Measurements from ENCODE around the gene ABCA5. TPM values are rescaled to one million over a fixed set of nuclear protein-coding genes. Genes with fewer than 3 reads are reported as not detected.

Gene ABCA5
- total RNA-seq, 1 donor from 2014 or later: 72.1 TPM

DNA sequence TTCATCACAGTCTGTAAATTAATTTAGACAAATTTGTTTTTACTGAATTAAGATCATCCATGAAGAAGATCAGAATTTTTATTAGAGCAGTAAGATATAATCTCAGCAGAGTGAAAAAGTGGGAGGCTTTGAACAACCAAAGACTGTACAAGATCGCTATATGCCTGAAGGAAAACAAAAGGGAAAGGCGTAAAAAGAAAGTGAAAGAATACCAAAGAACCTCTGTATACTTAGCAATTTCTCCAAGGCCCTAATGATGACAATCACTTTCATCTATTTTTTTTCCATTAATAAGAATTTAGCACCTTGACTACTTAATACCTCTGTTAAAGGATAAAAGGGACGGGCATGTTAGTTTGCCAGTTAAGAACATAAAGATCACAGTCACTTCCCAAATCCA, 59.7 kb downstream of the ABCA5 start:
- DNase-seq: no peak

DNA sequence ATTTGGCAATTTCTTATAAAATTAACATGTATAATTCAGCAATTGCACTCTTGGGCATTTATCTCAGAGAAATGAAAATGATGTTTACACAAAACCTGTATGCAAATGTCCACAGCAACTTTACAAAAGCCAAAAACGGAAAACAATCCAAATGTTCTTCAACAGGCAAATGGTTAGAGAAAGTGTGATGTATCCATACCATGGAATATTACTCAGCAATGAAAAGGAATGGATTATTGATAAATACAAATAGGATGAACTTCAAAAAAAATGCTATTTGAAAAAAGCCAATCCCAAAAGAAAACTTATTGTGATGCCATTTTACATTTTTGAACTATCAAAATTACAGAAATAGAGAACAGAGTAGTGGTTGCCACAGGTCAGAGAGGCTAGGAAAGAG, 61.1 kb downstream of the ABCA5 start:
- no peak for DNase-seq

GRCh38 chr17:69254187-69254586, 72.7 kb downstream of the ABCA5 start:
- no peak for DNase-seq

GRCh38 chr17:69250641-69251040, 76.3 kb downstream of the ABCA5 start:
- no peak for DNase-seq

DNA sequence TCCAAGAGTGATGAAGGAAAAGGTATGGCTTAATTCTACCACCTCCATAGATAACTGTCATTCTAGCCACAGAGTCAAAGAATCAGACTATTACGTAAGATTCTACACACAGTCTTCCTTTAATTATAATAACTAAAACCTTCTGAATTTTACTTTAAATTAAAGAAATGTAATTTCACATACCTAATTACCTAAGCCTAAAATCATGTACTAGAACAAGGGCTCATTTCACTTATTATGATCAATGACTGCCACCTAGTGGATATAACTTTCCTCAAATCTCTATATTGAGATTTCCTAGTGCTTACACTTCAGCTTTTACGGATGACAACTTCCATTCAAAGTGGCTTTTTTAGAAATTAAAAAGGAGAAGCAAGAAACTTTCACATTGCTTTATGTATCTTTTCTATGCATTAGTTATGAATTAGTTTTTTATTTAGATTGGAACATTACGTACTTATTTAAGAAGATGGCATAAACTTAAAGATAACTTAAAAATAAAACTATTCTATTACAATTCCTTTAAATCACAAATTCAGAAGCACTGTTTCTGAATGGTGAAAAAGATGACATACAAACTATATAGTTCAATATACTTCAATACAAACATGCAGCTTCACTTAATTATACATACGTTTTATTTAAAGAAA, 80.1 kb downstream of the ABCA5 start:
- no peak for DNase-seq

DNA sequence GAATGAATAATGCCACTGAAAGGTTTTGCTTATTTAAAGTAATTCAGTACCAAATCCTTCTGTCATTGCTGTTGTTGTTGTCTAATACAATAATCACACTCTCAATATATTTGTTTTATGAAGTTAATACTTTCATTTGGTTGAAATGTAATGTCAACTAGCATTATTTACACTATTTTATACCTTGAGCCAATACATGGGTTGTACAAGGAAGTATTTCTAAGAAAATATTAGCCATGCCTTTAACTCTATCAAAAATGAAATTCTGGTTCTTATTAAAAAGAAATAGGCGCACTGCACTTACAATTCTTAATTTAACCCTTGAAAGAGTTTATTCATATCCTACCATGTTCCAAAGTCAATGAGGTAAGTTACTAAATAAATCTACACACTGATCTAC, 80.7 kb downstream of the ABCA5 start:
- DNase-seq: no peak

- no peak for DNase-seq
Observed at GRCh38 chr17:69245617-69246016, 81.3 kb downstream of the ABCA5 start.

GRCh38 chr17:69239611-69240600, 87.0 kb downstream of the ABCA5 start:
- DNase-seq: no peak

DNA sequence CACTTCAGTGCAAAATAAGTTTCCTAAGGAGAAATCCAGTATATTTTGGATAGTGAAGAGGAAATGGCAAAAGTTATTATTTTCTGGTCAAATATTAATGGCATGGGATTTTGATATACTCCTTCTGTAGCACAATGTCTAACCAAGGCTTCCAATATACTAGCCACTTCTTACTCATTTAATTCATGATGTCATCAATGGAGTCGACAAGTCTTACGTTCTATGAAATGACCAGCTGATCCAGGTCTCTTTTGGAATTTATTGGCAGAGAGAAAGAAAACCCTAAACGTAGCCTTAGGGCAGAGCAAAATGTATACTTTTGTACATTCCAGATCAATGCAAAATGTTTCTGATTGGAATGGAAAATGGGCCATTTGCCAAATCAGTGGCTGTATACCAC, 90.0 kb downstream of the ABCA5 start:
- no peak for DNase-seq

GRCh38 chr17:69236464-69236863, 90.5 kb downstream of the ABCA5 start:
- no peak for DNase-seq

DNA sequence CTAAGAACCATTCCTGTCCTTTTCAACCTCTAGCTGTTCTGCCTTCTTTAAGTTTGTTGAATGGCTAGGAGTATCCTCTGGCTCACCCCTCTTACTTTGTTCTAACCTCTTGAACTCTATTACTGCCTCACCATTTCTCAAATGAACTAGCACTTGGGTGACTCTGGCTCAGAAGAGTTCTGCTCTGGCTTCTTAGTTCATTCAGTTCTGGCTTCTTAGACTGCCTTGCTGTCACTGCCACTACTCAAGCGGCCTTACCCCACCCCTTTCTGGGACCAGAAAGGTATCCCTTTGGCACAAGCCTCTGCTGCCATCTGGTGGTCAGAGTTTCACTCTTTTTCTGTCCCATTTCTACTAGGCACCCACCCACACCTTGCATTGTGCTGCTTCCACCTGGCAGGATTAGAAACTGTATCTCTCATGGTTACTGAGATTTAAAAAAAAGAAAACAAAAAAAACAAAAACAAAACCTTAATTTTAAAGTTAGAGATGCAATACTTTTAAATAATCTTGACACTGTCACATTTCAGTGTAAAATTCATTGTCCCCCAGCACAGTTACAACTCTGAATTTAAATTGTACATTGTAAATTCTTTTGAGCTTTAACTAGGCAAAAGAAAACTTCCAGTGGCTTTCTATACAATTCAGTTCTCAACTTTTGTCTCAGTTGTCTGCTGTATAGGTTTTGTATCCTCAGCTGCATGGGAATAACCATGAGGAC, 91.4 kb downstream of the ABCA5 start:
- DNase-seq: peak; percentile 24

DNA sequence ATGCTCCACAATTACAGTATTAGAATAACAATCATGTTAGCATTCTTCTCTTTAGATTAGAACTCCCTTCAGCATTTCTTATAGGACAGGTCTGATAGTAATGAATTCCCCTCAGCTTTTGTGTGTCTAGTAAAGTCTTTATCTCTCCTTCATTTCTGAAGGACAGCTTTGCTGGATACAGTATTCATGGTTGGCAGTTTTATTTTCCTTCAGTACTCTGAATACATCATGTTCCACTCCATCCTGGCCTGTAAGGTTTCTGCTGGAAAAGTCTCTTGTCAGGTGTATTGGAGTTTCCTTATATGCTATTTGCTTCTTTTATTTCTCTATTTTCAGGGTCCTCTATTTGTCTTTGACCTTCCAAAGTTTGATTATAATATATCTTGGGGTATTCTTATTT, 94.3 kb downstream of the ABCA5 start:
- no peak for DNase-seq

- no peak for DNase-seq
Observed at GRCh38 chr17:69231521-69231920, 95.4 kb downstream of the ABCA5 start.

DNA sequence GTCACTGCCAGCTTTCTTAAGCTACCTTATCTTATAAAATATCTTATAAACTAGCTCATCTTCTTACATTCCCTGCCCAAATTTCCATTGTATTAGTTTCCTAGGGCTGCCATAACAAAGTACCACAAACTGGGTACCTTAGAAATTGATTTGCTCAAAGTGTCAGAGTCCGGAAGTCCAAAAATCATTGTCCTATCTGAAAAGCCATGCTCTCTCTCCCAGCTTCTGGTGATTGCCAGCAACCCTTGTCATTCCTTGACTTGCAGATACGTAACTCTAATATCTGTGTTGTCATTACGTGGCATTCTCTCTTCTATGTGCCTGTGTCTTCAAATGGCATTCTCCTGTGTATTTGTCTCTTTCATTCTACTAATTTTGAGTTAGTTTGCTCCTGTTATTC, 96.0 kb downstream of the ABCA5 start:
- DNase-seq: no peak

DNA sequence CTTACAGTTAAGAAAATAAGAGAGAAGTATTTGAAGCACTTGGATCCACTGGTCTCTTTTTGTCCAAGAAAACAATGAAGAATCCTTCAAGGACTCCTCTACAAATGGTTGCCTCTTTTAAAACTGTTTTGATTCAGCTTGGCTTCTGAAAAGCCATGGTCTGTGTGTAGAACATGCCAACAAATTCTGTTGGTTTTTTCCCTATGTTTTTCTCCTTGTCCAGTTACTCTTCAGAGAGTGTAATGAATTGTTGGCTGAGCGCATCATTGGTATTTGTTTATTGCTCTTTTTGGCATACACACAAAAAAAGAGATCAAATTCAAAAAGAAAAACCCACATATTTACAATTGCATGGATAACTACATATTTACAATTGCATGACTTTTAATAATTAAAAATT, 98.4 kb downstream of the ABCA5 start, which contains the start of gene ABCA10:
Gene ABCA10 (minus strand): TSS at position 249 of the 400 bp plus-strand sequence. CDS start 3,466 bp downstream, outside the sequence.
- no peak for DNase-seq

DNA sequence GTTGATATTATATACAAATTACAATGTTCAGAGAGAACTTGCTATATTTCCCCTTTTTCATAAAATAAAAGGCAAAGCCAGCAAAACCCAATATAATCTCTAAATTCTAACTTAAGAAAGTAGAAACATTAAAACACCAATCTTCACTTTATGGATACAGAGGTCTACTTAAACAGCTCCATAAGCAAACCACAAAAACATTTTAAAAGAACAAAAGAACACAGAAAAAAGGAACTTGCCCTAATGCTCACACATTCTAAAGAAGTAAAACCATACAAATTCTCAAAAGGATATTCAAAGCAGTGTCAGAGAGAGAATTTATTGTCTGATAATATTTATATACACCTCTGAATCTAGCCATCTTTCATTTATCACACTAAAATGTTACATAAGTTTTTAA, 98.9 kb downstream of the ABCA5 start:
- DNase-seq: no peak

- no peak for DNase-seq
Observed at GRCh38 chr17:69227541-69227940, 99.4 kb downstream of the ABCA5 start.

- DNase-seq: no peak
Observed at GRCh38 chr17:69223809-69224208, 103.1 kb downstream of the ABCA5 start.

- DNase-seq: no peak
Observed at GRCh38 chr17:69222707-69223258, 104.2 kb downstream of the ABCA5 start.

DNA sequence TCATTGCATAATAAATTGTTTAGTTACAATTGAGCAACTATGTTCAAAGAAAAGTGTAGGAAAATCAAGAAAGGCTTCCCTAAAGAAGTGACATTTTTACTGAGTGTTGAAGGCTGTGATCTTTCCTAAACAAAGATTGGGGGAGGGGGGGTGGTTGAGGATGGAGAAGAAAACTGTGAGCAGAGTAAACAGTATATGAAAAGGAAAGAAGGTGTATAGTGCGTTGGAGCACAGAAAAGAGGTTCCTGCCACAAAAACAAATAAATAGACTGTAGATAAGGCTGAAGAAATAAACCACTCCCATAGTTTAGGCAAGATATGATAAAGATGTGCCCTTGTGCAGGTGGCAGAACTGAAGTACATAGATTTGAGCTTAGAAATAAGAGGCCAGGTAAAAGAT, 106.8 kb downstream of the ABCA5 start:
- no peak for DNase-seq

DNA sequence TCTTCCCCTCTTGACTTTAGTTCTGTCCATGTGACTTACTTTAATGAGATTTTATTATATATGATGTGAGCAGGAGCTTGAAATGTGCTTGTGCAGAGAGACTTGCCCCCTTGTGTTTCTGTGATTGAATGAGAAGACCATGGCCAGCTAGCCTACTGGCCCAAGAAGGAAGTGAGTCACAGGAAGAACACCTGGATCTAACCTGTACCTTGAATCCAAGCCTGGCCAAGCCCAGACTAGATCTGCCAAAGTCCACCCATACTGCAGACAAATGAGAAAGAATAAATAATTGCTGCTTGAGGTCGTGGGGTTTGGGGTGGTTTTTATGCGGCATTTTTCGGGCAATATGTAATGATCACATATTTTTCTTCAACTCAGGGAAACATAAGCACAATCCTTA, 107.9 kb downstream of the ABCA5 start:
- DNase-seq: no peak

GRCh38 chr17:69213059-69213813, 113.7 kb downstream of the ABCA5 start:
- no peak for DNase-seq
